ENCODE data around the gene INHBB.
"Not testable (repeated sequence)": the region's sequence is repeated elsewhere in the genome, so short reads cannot be mapped to it uniquely, and the experiment has no call there.

Gene INHBB

DNA sequence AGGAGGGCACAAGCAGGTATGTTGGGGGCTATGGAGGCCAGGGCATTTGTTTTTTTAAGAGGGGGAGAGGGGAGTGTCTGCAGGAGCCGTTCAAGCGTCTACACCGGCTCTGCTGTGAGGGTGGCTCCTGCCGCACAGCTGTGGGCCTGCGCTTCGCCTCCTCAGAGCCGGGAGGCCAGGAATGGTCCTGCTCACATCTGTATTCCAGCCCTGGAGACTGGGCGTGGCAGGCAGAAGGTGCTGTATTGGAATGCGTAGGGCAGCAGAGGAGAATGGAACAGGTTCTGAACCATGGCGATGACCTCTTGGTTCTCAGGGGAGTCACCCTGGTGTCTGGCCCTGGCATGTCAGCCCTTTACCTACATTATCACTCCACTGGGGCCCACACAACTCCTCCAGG is 26.8 kb upstream of the INHBB start:
- no peak overlapping the region for H3K4me3 ChIP-seq (ENCODE audit: low read depth, low read length)
- POLR2A ChIA-PET = no interaction called here
- TF ChIP-seq, protein P1, sequence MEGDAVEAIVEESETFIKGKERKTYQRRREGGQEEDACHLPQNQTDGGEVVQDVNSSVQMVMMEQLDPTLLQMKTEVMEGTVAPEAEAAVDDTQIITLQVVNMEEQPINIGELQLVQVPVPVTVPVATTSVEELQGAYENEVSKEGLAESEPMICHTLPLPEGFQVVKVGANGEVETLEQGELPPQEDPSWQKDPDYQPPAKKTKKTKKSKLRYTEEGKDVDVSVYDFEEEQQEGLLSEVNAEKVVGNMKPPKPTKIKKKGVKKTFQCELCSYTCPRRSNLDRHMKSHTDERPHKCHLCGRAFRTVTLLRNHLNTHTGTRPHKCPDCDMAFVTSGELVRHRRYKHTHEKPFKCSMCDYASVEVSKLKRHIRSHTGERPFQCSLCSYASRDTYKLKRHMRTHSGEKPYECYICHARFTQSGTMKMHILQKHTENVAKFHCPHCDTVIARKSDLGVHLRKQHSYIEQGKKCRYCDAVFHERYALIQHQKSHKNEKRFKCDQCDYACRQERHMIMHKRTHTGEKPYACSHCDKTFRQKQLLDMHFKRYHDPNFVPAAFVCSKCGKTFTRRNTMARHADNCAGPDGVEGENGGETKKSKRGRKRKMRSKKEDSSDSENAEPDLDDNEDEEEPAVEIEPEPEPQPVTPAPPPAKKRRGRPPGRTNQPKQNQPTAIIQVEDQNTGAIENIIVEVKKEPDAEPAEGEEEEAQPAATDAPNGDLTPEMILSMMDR (IDR thresholded peaks at IDR 0.05; ENCODE audit: insufficient read depth, low read length, missing control alignments) = no peak
- DNase-seq (ENCODE audit: low read depth, low spot score) = no peak
- CTCF ChIA-PET = interaction anchor here (1.5 to 12.0 kb wide), 2 partner anchors 24 to 362 kb away, joined by 5 to 202 read pairs; no protein-coding TSS in a partner anchor

DNA sequence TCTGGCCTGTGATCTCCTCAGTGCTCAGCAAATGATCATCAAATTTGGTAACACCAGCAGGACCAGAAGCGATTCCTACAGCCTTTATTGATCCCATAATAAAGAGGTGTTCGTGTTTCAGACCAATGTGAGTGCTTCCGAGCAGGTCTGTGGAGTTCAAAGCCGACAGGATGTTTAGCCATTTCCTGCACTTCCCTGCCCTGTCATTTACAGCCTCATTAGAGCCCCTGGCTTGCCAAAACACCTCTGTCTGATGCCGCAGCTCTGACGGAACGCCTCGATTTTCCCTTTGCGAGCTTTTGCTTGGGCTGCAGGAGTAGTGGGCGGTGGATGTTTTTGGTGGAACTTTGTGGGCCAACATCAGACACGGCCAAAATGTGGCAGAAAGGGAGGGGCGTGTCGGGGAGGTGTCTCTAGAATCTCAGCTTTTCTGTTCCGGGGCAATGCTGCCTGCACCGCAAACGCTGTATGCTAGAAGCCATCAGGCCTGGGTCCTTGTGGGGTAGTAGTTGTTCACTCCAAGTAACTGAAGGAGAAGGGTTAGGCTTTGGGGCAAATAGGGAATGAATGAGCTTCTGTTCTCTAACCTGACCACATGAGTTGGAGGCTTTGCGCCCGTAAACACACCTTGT is 26.1 kb upstream of the INHBB start:
- DNase-seq (ENCODE audit: low read depth, low spot score) = no peak
- CTCF ChIA-PET = interaction anchor here (1.5 to 12.0 kb wide), 2 partner anchors 23 to 362 kb away, joined by 5 to 202 read pairs; no protein-coding TSS in a partner anchor
- POLR2A ChIA-PET = interaction anchor here (0.8 kb wide), 1 partner anchor 433 kb away, joined by 3 read pairs; no protein-coding TSS in a partner anchor
- H3K4me3 ChIP-seq (ENCODE audit: low read depth, low read length) = no peak overlapping the region
- TF ChIP-seq, protein P1 (IDR thresholded peaks at IDR 0.05; ENCODE audit: insufficient read depth, low read length, missing control alignments) = no peak

DNA sequence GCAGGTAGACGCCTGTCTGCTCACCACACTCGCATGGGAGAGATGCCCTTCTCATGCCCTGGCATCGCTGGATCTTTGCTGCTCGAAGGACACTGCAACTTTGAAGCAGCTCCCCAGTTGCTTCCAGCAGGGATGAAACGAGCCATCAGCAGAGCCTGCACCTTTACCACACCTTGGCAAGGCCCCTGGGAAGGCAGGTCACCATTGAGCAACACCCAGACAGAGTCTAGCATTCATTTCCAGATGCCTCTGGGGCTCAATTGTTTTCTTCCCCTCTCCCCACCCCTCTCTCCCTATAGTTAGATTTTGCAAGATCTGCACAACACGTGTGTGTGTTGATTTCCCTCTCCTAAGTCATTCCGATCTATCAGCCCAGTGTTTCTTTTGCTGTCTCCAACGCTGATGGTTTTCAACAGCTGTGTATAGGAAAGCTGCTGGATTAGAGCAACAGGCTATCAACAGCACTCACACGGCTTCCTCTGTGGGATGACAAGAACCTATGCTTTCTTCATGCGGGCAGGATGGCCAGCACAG is 25.6 kb upstream of the INHBB start:
- ChIA-PET POLR2A (interaction anchor here (0.8 kb wide), 1 partner anchor 433 kb away, joined by 3 read pairs; no protein-coding TSS in a partner anchor), CTCF (interaction anchor here (1.5 to 12.0 kb wide), 3 partner anchors 8 to 361 kb away, joined by 5 to 202 read pairs (median 31); no protein-coding TSS in a partner anchor)
- TF ChIP-seq, protein P1 (IDR thresholded peaks at IDR 0.05; ENCODE audit: insufficient read depth, low read length, missing control alignments) = no peak
- H3K4me3 ChIP-seq (ENCODE audit: low read depth, low read length) = no peak overlapping the region
- DNase-seq (ENCODE audit: low read depth, low spot score) = no peak

DNA sequence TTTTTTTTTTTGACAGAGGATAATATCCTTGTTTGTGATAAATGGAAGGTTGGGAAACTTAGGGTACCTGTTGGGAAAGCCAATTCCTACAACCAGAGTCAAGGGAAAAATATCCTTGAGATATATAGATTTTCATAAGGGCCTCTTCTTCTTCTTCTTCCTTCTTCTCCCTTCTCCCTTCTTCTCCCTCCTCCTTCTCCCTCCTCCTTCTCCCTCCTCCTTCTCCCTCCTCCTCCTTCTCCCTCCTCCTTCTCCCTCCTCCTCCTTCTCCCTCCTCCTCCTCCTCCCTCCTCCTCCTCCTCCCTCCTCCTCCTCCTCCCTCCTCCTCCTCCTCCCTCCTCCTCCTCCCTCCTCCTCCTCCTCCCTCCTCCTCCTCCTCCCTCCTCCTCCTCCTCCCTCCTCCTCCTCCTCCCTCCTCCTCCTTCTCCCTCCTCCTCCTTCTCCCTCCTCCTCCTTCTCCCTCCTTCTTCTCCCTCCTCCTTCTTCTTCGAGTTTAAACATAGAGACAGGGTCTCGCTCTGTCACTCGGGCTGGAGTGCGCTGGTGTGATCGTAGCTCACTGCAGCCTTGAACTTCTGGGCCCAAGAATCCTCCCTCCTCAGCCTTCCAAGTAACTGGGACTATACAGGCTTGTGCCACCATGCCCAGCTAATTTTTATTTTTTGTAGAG is 24.9 kb upstream of the INHBB start:
- CTCF ChIA-PET = interaction anchor here (1.0 to 6.1 kb wide), 4 partner anchors 9 to 359 kb away, joined by 3 to 44 read pairs (median 26); no protein-coding TSS in a partner anchor
- H3K4me3 ChIP-seq (ENCODE audit: low read depth, low read length); POLR2A ChIA-PET; DNase-seq (ENCODE audit: low read depth, low spot score): not testable (repeated sequence)

DNA sequence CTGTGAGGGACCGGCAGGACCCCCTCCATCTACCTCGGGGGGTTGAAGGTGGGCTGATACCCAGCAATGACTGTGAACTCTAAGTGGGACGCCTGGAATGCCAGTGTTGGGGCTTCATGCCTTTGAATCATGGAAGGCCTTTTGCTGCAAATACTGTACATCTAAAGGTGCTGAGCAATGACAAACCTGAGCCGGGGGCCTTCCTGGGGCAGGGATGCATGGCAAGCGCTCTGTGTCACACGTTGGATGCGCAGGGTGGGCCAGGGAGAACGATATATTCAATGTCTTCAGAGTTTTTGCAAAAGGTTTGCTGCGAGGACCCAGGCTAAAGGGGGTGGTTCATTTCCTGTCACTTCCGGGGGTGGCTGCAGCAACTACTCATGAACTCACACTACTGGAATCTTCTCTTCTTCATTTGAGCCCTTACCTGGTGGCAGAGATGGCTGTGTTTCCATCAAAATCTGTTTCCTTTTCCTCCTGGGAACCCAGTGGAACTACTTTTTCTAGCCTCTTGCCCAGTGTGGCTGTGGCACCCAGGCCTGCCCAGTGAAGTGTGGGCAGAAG is 24.1 kb upstream of the INHBB start:
- ChIA-PET POLR2A (no interaction called here), CTCF (interaction anchor here (1.0 to 6.1 kb wide), 4 partner anchors 10 to 359 kb away, joined by 3 to 44 read pairs (median 26); no protein-coding TSS in a partner anchor)
- DNase-seq (ENCODE audit: low read depth, low spot score) = no peak
- H3K4me3 ChIP-seq (ENCODE audit: low read depth, low read length) = no peak overlapping the region
- TF ChIP-seq, protein P1 (IDR thresholded peaks at IDR 0.05; ENCODE audit: insufficient read depth, low read length, missing control alignments) = no peak

DNA sequence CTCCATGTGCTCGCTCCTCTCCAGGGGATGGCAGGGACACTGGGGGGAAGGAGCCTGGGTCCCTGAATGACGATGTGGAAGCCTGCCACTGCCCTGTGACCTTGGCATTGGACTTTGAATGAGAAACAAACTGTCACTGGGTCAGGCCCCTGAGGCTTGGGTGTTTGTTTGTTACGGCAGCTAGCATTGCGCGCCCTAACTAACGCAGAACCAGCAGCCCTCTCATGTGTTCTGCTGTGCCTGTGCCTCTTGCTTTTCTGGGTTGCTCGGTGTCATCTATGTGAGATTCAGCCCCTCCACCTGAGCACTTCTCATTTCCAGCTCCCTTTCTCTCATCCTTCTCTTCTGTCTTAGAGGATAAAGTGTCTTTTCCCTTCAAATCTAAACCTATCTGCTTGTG is 23.6 kb upstream of the INHBB start:
- DNase-seq (ENCODE audit: low read depth, low spot score) = no peak
- H3K4me3 ChIP-seq (ENCODE audit: low read depth, low read length) = no peak overlapping the region
- TF ChIP-seq, protein P1 (IDR thresholded peaks at IDR 0.05; ENCODE audit: insufficient read depth, low read length, missing control alignments) = no peak
- ChIA-PET POLR2A (no interaction called here), CTCF (interaction anchor here (4.3 to 6.1 kb wide), 3 partner anchors 10 to 358 kb away, joined by 20 to 44 read pairs (median 31); no protein-coding TSS in a partner anchor)

Measured in AG04449 (cell line).